GM21360 (cell line): ENCODE measurements around the gene YIF1B.
"Not testable (repeated sequence)": the region's sequence is repeated elsewhere in the genome, so short reads cannot be mapped to it uniquely, and the experiment has no call there.

ENCODE experiments used
- ATAC-seq: cut with Tn5 transposase; IDR thresholded peaks from one replicate; pipeline ENCODE4 v1.9.1; 2021; ENCODE audit warnings: mild to moderate bottlenecking, moderate library complexity; ENCODE audit not compliant: unreplicated experiment

Gene YIF1B

DNA sequence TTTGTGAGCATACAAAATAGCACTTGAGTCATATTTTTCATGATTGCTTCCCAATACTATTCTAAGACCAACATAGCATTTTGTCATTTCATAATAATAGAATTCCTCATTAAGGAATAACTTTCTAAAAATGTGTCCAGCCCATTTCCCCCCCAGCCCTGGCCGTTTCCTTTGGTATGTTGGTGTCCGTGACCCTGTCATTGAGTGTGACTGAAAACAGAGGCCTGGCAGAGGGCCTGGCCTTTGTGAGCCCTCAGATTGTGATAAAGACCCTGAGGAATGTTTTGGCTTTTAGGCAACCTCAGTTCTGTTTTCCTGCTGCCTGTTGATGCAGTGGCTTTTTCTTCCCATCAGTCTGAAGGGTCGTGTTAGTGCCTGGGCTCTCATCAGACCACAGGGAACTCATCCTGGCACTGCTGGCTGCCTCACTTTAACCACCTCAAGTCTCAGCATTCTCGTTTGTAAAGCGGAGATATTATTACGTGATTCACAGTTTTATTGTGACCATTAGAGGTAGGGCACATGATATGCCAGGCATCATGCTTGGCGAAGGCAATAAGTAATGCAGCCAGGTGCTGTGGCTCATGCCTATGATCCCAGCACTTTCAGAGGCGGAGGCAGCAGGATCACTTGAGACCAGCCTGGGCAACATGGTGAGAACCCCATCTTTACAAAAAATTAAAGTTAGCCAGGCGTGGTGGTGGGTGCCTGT, 37.6 kb downstream of the YIF1B start:
- no peak for ATAC-seq

DNA sequence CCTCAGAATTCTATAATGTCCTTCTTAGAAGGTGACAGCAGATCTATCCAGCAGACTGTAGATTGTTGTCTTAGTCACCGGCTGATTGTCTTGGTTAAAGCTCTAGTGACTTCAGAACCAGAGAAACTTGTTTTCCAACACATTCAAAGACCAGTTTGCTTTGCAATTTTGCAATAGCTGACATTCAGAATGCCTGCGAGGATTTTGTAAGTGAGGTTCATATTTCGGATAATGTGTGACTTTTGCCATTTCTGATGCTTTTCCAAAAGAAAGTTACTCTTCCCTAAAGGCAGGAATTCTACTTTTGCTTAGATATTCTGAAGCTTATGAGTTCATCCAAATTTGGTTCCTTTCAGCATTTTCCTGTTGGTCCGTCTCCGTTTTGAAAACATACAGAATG, 38.2 kb downstream of the YIF1B start:
- ATAC-seq: no peak

DNA sequence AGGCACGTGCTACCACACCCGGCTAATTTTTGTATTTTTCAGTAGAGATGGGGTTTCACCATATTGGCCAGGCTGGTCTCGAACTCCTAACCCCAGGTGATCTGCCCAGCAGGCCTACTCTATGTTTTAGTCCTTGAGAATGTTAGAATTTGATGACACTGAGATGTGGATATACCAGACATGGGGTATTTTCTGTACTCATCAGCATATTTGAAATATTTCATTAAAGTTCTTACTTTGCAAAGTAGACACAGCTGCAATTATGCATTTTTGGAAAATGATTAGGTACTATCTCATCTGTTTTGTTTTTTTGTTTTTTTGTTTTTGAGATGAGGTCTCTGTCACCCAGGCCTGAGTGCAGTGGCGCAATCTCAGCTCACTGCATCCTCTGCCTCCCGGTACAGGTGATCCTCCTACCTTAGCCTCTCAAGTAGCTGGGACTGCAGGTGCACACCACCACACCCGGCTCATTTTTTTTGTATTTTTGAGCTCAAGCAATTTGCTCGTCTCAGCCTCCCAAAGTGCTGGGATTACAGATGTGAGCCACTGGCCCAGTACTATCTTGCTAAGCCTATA, 38.7 kb downstream of the YIF1B start:
- ATAC-seq: no peak

DNA sequence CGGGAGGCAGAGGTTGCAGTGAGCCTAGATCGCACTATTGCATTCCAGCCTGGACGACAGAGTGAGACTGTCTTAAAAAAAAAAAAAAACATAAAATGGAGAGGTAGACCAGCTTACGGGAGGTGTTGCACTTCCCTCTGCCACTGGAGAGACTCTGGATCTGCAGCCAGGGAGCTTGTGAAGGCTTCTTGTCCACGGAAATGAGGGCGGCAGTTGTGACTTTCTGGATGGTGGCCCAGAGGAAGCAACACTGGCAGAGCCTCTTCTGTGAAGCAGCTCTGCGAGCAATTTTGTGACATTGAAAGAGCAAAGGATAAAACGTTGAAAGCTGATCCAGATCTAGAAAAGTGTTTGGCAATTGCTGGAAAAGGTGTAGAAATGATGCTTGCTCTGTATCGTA, 41.0 kb downstream of the YIF1B start:
- ATAC-seq: no peak

DNA sequence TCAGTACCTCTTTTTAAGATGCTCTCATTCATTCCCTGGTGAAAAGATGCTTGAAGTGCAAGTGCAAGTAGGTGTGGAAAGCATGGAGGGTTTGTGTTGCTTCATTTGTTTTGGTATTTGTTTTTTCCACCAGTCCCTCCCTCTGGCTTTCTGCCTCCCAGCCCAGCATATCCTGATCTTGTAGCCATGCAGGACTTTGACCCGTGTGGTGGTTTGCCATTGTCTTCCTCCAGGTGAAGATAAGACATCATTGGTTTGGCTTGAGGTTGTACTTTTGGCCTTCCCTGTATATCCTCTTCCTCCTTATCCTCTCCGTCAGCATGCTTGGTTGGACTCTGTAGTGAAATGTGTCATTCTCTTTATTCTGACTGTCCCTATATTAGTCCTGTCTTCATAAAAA, 42.2 kb downstream of the YIF1B start:
- ATAC-seq: no peak

DNA sequence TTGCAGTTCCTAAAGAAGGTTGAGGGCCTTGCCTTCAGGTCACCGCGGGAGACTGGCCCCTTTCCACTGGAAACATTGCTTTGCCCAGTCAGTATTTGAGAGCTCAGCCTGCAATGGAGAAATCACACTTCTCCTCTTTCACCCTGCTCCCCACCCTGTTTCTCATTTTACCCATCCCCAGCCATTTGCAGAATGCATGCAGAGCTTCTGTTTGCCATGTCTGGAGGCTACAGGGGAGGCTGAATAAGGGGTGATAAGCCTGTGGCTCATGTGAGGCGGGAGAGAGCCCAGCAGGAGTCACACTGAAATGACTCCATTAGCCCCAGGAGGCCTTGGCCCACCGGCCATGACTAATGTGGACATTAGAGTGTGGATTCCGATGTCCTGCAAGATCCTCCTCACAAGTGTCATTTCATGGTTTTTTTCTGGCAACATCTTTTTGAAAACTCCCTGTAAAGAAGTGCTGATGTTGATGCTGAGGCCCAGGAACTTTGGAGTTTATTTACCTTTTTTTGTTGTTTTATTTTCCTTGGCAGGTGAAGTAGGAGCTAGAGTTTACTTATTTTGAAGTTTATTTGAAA, 45.1 kb downstream of the YIF1B start:
- ATAC-seq: no peak

DNA sequence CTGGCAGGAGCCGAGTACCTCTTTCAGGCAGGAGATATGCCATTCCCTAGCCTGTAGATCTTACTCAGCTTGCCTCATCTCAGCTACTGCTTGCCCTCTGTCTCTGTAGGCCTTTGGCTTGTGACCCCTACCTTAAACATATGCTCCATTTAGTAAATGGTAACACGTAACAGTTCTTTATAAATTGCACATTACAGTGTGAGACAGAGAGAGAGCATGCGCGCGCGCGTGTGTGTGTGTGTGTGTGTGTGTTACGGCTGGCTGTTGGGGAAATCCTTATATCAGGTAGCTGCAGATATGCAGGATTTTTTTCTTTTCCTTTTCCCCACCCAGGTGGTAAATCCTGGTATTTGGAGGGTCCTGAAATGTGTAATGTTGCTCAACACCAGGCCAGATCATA, 47.2 kb downstream of the YIF1B start:
- no peak for ATAC-seq

DNA sequence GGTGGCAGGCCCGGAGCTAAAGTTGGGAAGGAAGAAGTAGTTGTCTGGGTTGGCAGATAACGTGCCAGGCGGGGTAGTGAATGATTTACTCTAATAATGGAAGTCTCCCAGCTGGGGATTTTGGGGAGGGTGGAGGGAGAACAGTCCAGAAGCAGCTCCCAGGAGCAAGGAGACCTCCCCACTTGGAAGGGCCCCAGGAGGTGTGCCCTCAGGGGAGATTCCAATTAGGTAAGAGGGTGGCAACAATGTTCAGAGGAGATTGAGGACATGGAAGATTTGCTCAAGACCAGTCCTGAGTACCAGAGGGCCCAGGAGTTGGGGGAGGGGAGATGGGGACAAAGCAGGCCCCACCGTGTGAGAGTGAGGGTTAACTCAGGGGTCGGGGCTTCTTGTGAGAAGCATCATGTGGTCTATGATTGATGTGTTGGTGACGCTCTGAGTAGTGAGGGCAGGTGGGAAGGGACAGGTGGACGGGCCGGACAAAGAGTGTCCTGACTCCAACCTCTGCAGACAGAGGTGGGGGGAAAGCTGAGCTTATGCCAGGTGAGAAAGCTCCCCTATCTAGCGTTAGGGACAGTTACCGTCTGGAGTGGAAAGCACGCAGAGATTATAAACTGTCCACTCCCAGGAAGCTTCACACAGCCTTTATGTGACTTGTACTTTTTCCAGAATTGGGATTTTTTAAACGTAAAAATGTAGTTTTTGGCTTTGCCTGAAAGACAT, 47.8 kb downstream of the YIF1B start:
- no peak for ATAC-seq

DNA sequence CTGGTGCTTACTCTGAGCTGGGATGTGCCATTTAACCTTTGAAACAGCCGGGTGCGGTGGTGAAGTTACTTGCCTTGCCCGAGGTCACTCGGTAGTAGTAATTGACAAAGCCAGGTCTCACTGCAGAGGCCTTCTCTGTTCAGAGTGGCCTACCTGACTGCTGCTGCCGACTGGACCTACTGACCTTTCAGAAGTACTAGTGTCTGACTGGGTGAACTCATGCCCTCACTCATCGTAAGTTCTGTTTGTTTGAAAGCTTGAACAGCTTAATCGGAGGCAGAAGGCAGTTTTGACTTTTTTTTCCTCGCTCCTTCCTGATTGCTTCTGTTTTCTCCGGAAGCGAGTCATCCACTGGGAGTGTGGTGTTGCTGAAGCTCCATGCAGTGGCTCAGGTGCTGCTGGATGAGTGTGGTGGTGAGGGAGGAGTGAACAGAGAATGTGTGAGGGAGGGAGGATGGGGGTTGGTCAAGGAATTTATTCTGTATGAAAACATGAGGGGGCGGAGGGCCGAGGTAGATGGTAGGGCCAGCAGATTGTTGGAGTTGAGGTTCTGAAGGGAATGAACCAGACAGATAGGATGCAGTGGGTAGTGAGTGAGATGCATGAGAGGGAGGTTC, 48.7 kb downstream of the YIF1B start:
- no peak for ATAC-seq

DNA sequence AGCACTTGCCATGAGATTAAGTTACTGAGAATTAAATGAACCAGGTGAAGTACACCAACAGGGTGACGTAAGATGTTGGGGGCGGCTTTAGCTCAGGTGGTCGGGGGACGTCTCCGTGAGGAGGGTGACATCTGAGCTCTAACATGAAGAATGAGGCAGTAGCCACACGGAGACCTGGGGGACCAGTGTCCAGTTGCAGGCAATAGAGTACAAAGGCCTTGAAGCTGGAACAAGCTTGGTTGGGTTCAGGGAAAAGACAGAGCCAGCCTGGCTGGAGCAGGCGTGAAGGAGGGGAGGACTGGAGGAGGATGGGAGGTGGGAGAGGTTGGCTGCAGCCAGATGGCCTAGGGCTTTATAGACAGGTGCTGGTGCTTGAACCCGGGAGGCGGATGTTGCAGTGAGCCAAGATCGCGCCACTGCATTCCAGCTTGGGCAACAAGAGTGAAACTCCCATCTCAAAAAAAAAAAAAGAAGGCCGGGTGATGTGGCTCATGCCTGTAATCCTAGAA, 49.8 kb downstream of the YIF1B start:
- ATAC-seq: no peak

DNA sequence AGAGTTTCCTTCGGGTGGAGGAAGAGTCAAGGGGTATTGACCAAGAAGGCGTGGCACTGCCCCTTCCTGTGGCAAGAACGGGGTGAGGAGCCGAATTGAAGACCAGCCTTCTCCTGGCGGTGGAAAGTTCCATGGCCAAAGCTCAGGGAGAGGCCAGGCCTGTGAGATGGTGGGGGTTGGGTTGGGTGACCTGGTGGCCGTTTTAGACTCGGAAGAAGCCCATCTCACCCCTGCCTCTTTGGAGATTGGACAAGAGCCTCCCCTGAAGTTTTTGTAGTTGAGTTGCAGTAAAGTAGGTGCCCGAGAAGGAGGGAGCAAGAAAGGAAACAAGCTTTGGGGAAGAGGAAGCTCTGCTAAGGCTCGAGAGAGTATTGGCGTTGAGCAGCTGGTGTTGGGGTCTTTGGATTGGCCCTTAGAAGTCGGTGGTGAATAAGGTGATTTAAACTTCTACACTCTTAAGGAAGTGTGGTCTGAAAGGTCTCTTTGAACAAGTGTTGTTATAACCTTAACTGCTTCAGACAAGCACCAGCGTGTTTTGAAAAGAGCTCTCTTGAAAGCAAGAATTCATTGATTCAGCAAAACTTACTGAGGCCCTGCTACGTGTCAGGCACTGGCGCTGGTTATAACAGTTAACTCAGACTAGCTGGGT, 50.4 kb downstream of the YIF1B start:
- no peak for ATAC-seq

DNA sequence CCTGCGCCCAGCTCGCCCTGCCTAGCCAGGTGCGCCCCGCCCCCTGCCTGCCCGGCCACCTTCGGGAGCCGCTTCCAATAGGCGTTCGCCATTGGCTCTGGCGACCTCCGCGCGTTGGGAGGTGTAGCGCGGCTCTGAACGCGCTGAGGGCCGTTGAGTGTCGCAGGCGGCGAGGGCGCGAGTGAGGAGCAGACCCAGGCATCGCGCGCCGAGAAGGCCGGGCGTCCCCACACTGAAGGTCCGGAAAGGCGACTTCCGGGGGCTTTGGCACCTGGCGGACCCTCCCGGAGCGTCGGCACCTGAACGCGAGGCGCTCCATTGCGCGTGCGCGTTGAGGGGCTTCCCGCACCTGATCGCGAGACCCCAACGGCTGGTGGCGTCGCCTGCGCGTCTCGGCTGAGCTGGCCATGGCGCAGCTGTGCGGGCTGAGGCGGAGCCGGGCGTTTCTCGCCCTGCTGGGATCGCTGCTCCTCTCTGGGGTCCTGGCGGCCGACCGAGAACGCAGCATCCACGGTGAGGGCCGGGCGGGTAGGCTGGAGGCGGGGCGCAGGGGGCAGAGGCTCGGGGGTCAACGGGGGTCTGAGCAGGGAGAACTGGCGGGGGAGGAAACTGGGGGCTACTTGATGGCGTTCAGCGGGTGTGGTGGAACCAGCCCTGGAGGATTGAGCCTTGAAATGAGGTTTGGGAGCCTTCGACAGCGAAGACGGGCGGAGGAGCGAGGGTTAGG, 51.1 kb downstream of the YIF1B start, which contains the start of gene SPINT2:
Gene SPINT2 (plus strand): TSS at position 88 of the 727 bp plus-strand sequence. CDS start 320 bp downstream, at position 408.
- no peak for ATAC-seq

DNA sequence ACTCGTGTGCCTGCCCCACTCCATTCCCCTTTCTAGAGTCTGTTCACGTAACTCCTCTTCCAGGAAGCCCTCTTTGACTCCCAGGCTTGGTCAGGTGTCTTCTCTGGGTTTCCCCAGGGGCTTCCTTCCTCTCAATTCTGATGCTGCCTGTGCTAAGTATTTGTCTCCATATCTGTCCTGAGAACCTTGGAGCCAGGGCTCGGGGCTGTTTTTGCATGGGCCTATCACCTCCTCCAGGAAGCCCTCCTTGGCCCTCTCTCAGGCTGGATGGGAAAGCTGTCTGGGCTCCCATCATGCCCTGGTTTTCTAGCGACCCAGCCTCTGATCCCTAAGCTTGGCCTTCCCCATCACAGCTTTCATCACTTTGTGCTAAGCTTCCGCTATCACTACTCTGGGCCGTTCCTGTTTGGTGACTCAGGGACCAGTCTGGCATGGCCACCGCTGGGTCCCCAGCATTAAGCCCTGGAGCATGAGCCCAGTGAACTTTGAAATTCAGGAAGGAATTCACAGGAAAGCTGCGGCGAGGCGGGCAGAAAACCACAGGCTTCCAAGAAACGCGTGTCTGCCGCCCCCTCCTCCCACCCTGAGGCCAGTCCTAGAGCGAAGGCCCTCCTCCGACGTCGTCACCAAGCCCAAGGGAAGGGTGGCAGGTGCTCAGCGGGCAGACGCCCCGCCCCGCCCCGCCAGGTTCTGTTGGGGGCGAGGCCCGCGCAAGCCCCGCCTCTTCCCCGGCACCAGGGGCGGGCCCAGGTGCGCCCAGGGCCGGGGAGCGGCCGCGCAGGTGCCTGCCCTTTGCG, 51.9 kb downstream of the YIF1B start:
- no peak for ATAC-seq

DNA sequence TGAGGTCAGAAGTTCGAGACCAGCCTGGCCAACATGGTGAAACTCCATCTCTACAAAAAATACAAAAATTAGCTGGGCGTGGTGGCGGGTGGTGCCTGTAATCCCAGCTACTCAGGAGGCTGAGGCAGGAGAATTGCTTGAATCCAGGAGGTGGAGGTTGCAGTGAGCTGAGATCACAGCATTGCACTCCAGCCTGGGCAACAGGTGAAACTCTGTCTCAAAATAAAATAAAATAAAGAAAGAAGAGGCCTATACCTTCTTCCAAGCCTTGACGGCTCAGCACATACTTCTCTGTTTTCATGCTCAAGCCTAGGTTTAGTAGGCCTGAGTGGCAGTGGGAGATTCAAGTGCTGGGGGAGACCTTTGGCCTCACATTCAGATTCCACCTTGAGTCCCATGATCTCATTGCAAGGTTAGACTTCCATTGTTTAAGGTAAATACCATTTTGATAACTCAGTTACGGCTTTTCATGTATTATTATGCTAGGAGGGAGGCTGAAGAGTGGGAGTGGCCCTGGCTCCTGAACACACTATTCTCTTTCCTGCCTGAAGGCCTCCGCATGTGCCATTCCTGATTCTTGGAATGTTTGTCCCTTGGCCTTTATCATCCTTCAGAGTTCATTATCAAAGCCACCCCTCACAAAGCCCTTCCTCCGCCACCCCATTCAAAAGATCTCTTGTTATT, 53.0 kb downstream of the YIF1B start:
- no peak for ATAC-seq

DNA sequence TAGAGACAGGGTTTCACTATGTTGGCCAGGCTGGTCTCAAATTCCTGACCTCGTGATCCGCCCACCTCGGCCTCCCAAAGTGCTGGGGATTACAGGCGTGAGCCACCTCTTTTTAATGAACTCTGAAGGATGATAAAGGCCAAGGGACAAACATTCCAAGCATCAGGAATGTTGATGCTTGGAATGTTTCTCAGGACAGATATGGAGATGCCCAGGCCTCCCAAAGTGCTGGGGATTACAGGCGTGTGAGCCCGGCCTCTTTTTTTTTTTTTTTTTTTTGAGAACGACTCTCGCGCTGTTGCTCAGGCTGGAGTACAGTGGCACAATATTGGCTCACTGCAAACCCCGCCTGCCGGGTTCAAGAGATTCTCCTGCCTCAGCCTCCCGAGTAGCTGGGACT, 53.8 kb downstream of the YIF1B start:
- not testable (repeated sequence) for ATAC-seq

DNA sequence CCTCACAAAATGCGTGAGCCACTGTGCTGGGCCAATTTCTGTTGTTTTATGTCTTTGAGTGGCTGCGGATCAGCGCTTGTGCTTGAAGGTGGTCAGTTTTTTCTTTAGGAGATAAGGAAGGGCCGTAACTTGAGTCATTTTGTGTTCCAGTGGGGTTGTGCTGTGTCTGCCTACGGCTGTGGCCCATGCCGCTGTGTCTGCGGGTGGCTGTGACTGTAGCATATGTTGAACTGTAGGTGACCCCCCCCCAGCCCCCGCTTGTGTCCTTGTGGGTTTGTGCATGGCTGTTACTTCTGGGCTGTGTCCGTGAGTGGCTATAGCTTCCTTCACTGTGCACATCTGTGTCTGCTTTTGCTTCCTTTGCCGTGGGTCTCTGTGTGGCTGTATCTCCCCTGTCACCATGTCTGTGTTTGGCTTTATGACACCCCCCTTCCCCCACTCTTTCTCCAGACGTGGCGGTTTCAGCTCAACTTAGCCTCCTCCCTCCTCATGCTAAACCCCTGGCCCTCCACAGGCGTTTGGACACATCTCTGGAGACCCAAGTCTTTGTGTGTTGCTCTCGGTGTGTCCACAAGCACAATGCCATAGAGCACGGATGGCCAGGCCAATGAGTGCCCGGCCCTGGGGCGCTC, 60.2 kb downstream of the YIF1B start:
- no peak for ATAC-seq

DNA sequence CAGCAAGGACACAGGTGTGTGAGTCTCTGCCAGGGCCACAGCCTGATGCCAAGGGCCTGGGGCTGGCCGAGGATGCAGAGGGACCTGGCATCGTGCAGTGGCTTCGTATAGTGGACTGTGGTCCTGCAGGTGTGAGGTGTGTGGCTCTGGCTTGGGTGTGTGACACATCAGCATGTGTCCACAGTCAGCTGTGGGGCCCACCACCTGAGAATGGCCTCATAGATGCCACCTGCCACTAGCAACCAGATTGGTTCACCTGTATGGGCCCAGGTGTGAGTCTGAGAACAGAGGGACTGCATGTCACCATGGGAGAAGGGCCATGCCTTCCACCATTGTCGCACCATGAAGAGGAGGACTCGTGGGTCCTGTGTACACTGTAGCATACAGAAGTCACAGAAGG, 62.0 kb downstream of the YIF1B start:
- ATAC-seq: no peak
